Measurements from ENCODE around the gene MAPK1. TPM values are rescaled to one million over a fixed set of nuclear protein-coding genes. Genes with fewer than 3 reads are reported as not detected.
"Not testable (repeated sequence)": the region's sequence is repeated elsewhere in the genome, so short reads cannot be mapped to it uniquely, and the experiment has no call there.

Gene MAPK1
- total and polyA plus RNA-seq, 2 experiments from 2014 or later = 72.3 to 76.0 TPM

DNA sequence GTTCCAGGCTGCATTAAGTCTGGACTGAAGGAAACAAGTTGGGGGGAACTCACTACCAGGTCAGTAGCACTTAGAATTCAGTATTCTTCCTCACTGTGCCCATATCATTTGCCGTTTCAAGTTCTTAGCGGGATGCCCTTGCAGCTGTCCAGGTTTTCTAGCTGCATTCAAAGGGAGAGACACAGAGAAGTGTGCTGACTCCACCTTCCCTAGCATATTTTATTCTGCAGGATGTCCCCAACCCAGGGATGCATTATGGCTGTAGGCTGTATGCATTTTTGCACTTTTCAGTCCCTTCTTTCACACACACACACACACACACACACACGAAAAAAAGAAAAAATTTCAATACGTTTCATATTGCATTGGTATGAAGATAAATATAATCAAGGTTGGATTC is 35.8 kb upstream of the MAPK1 start:
- Histone ChIP-seq H3K4me1 (ENCODE audit: insufficient read depth) (no peaks in the 10 kb centered on the region), H3K36me3 (ENCODE audit: low read depth) (no peaks in the 10 kb centered on the region), H4K20me1 (ENCODE audit: insufficient read depth) (no peaks in the 10 kb centered on the region), H3K4me2 (ENCODE audit: unreplicated experiment) (no peak overlapping the region), H3F3A (ENCODE audit: insufficient read depth) (no peaks in the 10 kb centered on the region), H3K4me3 (no peak overlapping the region), H3K9me3 (ENCODE audit: low read depth) (no peaks in the 10 kb centered on the region), H3K9me2 (ENCODE audit: insufficient read depth) (no peaks in the 10 kb centered on the region), H3K27me3 (replicated peaks; ENCODE audit: insufficient read depth) (no peaks in the 10 kb centered on the region), H3K9ac (no peak overlapping the region), H2AFZ (no peak overlapping the region), H3K27ac (no peak overlapping the region), H3K79me2 (ENCODE audit: insufficient read depth) (no peaks in the 10 kb centered on the region)
- in situ Hi-C loops (cut with MboI) = no loop called here
- WGBS, 2 experiments (ENCODE audit: low coverage in 1 of 2, low lambda C conversion rate in 2 of 2, missing lambda C conversion rate in 2 of 2) = 79 to 81% methylated on average over 4 of the region's 4 CpGs
- DNase-seq = no peak
- no peak for TF ChIP-seq EZH2phosphoT487 (IDR thresholded peaks at IDR 0.05; ENCODE audit: insufficient read depth, low read depth)
- TF ChIP-seq EZH2 (IDR thresholded peaks at IDR 0.05; ENCODE audit: insufficient read depth, poor library complexity, severe bottlenecking) = no peak

DNA sequence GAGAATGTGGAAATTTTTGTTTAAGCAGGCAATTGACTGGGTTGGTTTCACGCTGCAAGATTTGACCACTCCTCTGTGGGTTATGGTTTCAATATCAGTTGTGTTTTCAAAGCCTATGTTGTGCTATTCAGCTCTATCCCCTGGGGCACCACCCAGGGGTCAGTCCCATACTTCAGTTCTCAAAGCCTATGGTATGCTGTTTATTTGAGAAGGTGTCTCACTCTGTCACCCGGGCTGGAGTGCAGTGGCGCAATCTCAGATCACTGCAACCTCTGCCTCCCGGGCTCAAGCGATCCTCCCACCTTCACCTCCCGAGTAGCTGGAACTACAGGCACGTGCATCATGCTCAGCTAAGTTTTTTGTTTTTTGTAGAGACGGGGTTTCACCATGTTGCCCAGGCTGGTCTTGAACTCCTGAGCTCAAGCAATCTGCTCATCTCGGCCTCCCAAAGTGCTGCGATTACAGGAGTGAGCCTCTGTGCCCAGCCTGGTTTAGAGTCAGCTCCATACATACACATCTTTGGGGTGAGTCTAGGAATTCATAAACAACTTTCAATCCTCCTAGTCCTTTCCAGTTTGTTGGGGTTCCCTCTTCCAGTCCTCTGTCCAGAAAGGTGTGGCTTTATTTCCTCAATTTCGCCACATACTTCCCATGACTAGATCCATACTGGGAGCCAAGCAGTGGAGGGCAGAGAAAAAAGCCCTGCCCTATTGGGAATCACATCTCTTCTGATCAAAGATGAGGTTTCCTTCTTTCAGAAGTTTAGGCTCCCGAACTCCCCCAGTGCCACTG is 35.0 kb upstream of the MAPK1 start:
- no peaks in the 10 kb centered on the region for H3K4me1 ChIP-seq (ENCODE audit: insufficient read depth)
- H3K4me3 ChIP-seq = no peak overlapping the region
- in situ Hi-C loops (cut with MboI) = no loop called here
- 88 to 90% methylated on average over 12 of the region's 12 CpGs for WGBS, 2 experiments (ENCODE audit: low coverage in 1 of 2, low lambda C conversion rate in 2 of 2, missing lambda C conversion rate in 2 of 2)
- H4K20me1 ChIP-seq (ENCODE audit: insufficient read depth) = no peaks in the 10 kb centered on the region
- TF ChIP-seq EZH2phosphoT487 (IDR thresholded peaks at IDR 0.05; ENCODE audit: insufficient read depth, low read depth) = no peak
- no peak for TF ChIP-seq EZH2 (IDR thresholded peaks at IDR 0.05; ENCODE audit: insufficient read depth, poor library complexity, severe bottlenecking)
- DNase-seq = no peak
- no peaks in the 10 kb centered on the region for H3K36me3 ChIP-seq (ENCODE audit: low read depth)
- no peaks in the 10 kb centered on the region for H3F3A ChIP-seq (ENCODE audit: insufficient read depth)
- no peak overlapping the region for H3K27ac ChIP-seq
- H3K9me2 ChIP-seq (ENCODE audit: insufficient read depth) = no peaks in the 10 kb centered on the region
- H3K9me3 ChIP-seq (ENCODE audit: low read depth) = no peaks in the 10 kb centered on the region
- no peak overlapping the region for H2AFZ ChIP-seq
- no peaks in the 10 kb centered on the region for H3K79me2 ChIP-seq (ENCODE audit: insufficient read depth)
- H3K9ac ChIP-seq = no peak overlapping the region
- H3K27me3 ChIP-seq (replicated peaks; ENCODE audit: insufficient read depth) = no peaks in the 10 kb centered on the region
- H3K4me2 ChIP-seq (ENCODE audit: unreplicated experiment) = no peak overlapping the region

DNA sequence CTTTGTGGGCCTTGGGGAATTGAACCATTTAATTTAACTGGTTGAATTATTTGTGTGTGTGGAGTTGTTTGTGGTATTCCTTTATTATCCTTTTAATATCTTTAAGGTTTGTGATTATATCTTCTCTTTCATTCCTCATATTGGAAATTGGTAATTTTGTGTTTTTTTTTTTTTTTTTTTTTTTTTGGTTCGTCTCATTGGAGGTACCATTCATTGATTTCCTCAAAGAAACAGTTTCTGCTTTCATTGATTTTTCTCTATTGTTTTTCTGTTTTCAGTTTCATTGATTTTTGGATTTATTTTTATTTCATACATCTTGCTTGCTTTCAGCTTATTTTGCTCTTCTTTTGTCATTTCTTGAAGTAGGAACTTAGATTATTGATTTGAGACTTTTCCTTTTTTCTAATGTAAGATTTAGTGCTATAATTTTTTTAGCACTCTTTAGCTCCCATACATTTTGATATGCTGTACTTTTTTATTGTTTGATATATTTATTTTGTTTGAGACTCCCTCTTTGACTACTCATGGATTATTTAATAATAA is 31.0 kb upstream of the MAPK1 start:
- no peak for DNase-seq
- Histone ChIP-seq H3K9me2 (ENCODE audit: insufficient read depth) (no peaks in the 10 kb centered on the region), H4K20me1 (ENCODE audit: insufficient read depth) (no peaks in the 10 kb centered on the region), H3K4me1 (ENCODE audit: insufficient read depth) (no peaks in the 10 kb centered on the region), H3K4me2 (ENCODE audit: unreplicated experiment) (no peak overlapping the region), H3K9ac (no peak overlapping the region), H3K4me3 (no peak overlapping the region), H3F3A (ENCODE audit: insufficient read depth) (no peaks in the 10 kb centered on the region), H3K27me3 (replicated peaks; ENCODE audit: insufficient read depth) (no peaks in the 10 kb centered on the region), H3K79me2 (ENCODE audit: insufficient read depth) (no peaks in the 10 kb centered on the region), H3K9me3 (ENCODE audit: low read depth) (no peaks in the 10 kb centered on the region), H3K27ac (no peak overlapping the region), H2AFZ (no peak overlapping the region), H3K36me3 (ENCODE audit: low read depth) (no peaks in the 10 kb centered on the region)
- 73 to 92% methylated on average over 1 of the region's 1 CpG for WGBS, 2 experiments (ENCODE audit: low coverage in 1 of 2, low lambda C conversion rate in 2 of 2, missing lambda C conversion rate in 2 of 2)
- in situ Hi-C loops (cut with MboI) = no loop called here
- no peak for TF ChIP-seq EZH2phosphoT487 (IDR thresholded peaks at IDR 0.05; ENCODE audit: insufficient read depth, low read depth)
- TF ChIP-seq EZH2 (IDR thresholded peaks at IDR 0.05; ENCODE audit: insufficient read depth, poor library complexity, severe bottlenecking) = no peak

DNA sequence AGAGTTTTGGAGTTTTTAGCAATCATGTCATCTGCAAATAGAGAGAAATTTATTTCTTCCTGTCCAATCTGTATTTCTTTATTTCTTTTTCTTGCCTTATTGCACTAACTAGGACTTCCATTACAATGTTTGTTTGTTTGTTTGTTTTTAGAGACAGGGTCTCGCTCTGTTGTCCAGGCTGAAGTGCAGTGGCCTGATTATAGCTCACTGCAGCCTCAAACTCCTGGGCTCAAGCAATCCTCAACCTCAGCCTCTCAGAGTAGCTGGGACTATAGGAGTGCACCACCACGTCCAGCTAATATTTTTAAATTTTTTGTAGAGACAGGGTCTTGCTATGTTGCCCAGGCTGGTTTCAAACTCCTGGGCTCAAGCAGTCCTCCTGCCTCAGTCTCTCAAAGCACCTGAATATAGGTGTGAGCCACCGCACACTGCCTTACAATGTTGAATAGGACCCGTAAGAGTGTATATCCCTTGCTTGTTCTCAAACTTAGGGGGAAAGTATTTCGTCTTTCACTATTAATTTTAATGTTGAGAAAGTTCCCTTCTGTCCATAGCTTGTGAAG is 29.6 kb upstream of the MAPK1 start:
- Histone ChIP-seq H4K20me1 (ENCODE audit: insufficient read depth) (no peaks in the 10 kb centered on the region), H3K79me2 (ENCODE audit: insufficient read depth) (no peaks in the 10 kb centered on the region), H3K9ac (no peak overlapping the region), H3K4me1 (ENCODE audit: insufficient read depth) (no peaks in the 10 kb centered on the region), H3F3A (ENCODE audit: insufficient read depth) (no peaks in the 10 kb centered on the region), H2AFZ (no peak overlapping the region), H3K27ac (no peak overlapping the region), H3K9me3 (ENCODE audit: low read depth) (no peaks in the 10 kb centered on the region), H3K27me3 (replicated peaks; ENCODE audit: insufficient read depth) (no peaks in the 10 kb centered on the region), H3K4me3 (no peak overlapping the region), H3K36me3 (ENCODE audit: low read depth) (no peaks in the 10 kb centered on the region), H3K4me2 (ENCODE audit: unreplicated experiment) (no peak overlapping the region), H3K9me2 (ENCODE audit: insufficient read depth) (no peaks in the 10 kb centered on the region)
- no peak for TF ChIP-seq EZH2 (IDR thresholded peaks at IDR 0.05; ENCODE audit: insufficient read depth, poor library complexity, severe bottlenecking)
- TF ChIP-seq EZH2phosphoT487 (IDR thresholded peaks at IDR 0.05; ENCODE audit: insufficient read depth, low read depth) = no peak
- in situ Hi-C loops (cut with MboI) = no loop called here
- 77 to 85% methylated on average over 5 of the region's 5 CpGs for WGBS, 2 experiments (ENCODE audit: low coverage in 1 of 2, low lambda C conversion rate in 2 of 2, missing lambda C conversion rate in 2 of 2)
- DNase-seq = no peak

DNA sequence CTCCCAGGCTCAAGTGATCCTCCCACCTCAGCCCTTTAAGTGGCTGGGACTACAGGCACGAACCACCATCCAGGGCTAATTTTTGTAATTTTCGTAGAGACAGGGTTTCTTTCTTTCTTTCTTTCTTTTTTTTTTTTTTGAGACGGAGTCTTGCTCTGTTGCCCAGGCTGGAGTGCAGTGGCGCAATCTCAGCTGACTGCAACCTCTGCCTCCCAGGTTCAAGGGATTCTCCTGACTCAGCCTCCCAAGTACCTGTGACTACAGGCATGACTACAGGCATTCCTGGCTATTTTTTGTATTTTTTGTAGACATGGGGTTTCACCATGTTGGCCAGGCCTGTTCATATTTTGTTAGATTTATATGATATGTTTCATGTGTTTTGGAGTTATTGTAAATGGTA is 28.8 kb upstream of the MAPK1 start:
- DNase-seq; H3K4me2 ChIP-seq (ENCODE audit: unreplicated experiment): not testable (repeated sequence)
- 67 to 73% methylated on average over 3 to 4 of the region's 4 CpGs for WGBS, 2 experiments (ENCODE audit: low coverage in 1 of 2, low lambda C conversion rate in 2 of 2, missing lambda C conversion rate in 2 of 2)

More for the DNA sequence above, 28.8 kb upstream of the MAPK1 start:
- H2AFZ ChIP-seq; H3K4me1 ChIP-seq (ENCODE audit: insufficient read depth); H3K9me2 ChIP-seq (ENCODE audit: insufficient read depth); in situ Hi-C loops (cut with MboI); H3F3A ChIP-seq (ENCODE audit: insufficient read depth); H3K9me3 ChIP-seq (ENCODE audit: low read depth); H3K4me3 ChIP-seq; H3K79me2 ChIP-seq (ENCODE audit: insufficient read depth); H3K27me3 ChIP-seq (replicated peaks; ENCODE audit: insufficient read depth); H3K27ac ChIP-seq; H3K36me3 ChIP-seq (ENCODE audit: low read depth); H4K20me1 ChIP-seq (ENCODE audit: insufficient read depth); H3K9ac ChIP-seq: not testable (repeated sequence)
